K562 (cell line): ENCODE data around the gene B9D2. TPM values are rescaled to one million over a fixed set of nuclear protein-coding genes. Genes with fewer than 3 reads are reported as not detected.

Source experiments
- ASH1L ChIP-seq: fragments of 450-650 bp; IDR thresholded peaks from 2 replicates; pipeline ENCODE4 v1.6.1; 2018; ENCODE audit warnings: borderline replicate concordance, mild to moderate bottlenecking, low read depth; ENCODE audit not compliant: partially characterized antibody
- BCOR ChIP-seq: fragments of 450-650 bp; IDR thresholded peaks from 2 replicates; pipeline ENCODE4 v1.6.1; 2016
- BHLHE40 ChIP-seq: IDR thresholded peaks from 2 replicates; pipeline ENCODE4 v1.6.1; 2011; ENCODE audit warnings: low read length, improper control_type of control experiment
- CCAR2 ChIP-seq: fragments of 200-400 bp; formaldehyde crosslinking; IDR thresholded peaks from 2 replicates; pipeline ENCODE4 v1.6.1; 2017; ENCODE audit warnings: mild to moderate bottlenecking, low read depth, low read length
- ETV6 ChIP-seq, 3 experiments: fragments of 150-350 bp in 1 of 3; sonication (generic) in 1 of 3; formaldehyde crosslinking in 1 of 3; IDR thresholded peaks; 2 replicates each; pipeline versions ENCODE4 v1.6.1 to v1.8.0; 2014 to 2022; ENCODE audit warnings: borderline replicate concordance in 2 of 3, low read depth in 2 of 3, antibody characterized with exemption in 1 of 3, low read length in 1 of 3, mild to moderate bottlenecking in 1 of 3, missing genetic modification reagents in 1 of 3
- FOXK1 ChIP-seq: sonication (generic); formaldehyde crosslinking; IDR thresholded peaks from 2 replicates; pipeline ENCODE4 v1.8.0; 2022; ENCODE audit warnings: missing genetic modification reagents, mild to moderate bottlenecking, borderline replicate concordance
- NCOA1 ChIP-seq: fragments of 450-650 bp; IDR thresholded peaks from 2 replicates; pipeline ENCODE4 v1.6.1; 2016; ENCODE audit warnings: low read depth
- NR1H2 ChIP-seq: sonication (generic); formaldehyde crosslinking; IDR thresholded peaks from 2 replicates; pipeline ENCODE4 v1.4.0; 2020; ENCODE audit warnings: mild to moderate bottlenecking, missing genetic modification reagents
- POU5F1 ChIP-seq: fragments of 150-350 bp; IDR thresholded peaks from 2 replicates; pipeline ENCODE4 v1.6.1; 2014; ENCODE audit warnings: borderline replicate concordance, low read length, low read depth, mild to moderate bottlenecking; ENCODE audit not compliant: partially characterized antibody
- RFX1 ChIP-seq: fragments of 450-650 bp; IDR thresholded peaks from 2 replicates; pipeline ENCODE4 v1.6.1; 2016; ENCODE audit warnings: mild to moderate bottlenecking, moderate library complexity
- SMARCA5 ChIP-seq: fragments of 450-650 bp; IDR thresholded peaks from 2 replicates; pipeline ENCODE4 v1.6.1; 2016
- XRCC5 ChIP-seq: fragments of 200-400 bp; formaldehyde crosslinking; IDR thresholded peaks from 2 replicates; pipeline ENCODE4 v1.6.1; 2017; ENCODE audit warnings: low read depth, mild to moderate bottlenecking, low read length
- ZBED1 ChIP-seq: IDR thresholded peaks from 2 replicates; pipeline ENCODE4 v1.6.1; 2014
- ZC3H4 ChIP-seq: sonication (generic); formaldehyde crosslinking; IDR thresholded peaks from 2 replicates; pipeline ENCODE4 v1.9.0; 2021; ENCODE audit warnings: missing genetic modification reagents, borderline replicate concordance
- ZFP1 ChIP-seq: fragments of 450-650 bp; formaldehyde crosslinking; IDR thresholded peaks from 2 replicates; pipeline ENCODE4 v1.4.0; 2020; ENCODE audit warnings: mild to moderate bottlenecking, mixed read lengths
- ZNF740 ChIP-seq, 3 experiments: fragments of 200-800 bp in 1 of 3; sonication (Bioruptor generic) in 1 of 3; sonication (generic) in 1 of 3; formaldehyde crosslinking in 1 of 3; IDR thresholded peaks; 2 replicates each; pipeline versions ENCODE4 v1.6.1 to v1.8.0; 2016 to 2022; ENCODE audit warnings: mild to moderate bottlenecking in 2 of 3, missing compliant biosample characterization in 2 of 3, missing genetic modification characterization in 2 of 3, missing genetic modification reagents in 1 of 3
- ZNF785 ChIP-seq: fragments of 250-450 bp; sonication (Bioruptor Pico); IDR thresholded peaks from 2 replicates; pipeline ENCODE4 v1.4.0; 2020; ENCODE audit warnings: mild to moderate bottlenecking
- polyA plus RNA-seq, 8 experiments: library from polyadenylated mRNA; depleted of rRNA in 4 of 8; stranded (reverse) in 5 of 8; unstranded in 3 of 8; fragments of >200 nt; fragmentation: Nextera tagmentation in 2 of 8; fragmentation: Illumina TruSeq in 1 of 8; extraction: Ambion mirVana in 2 of 8; extraction: Trizol in 1 of 8; gene quantifications; 2 replicates each; pipeline versions ENCODE4 v1.2.1 to v1.2.3, GENCODE V29; 2011 to 2014; ENCODE audit warnings: inconsistent platforms in 1 of 8, missing spikeins in 1 of 8
- total RNA-seq, 7 experiments: library from RNA; depleted of rRNA in 6 of 7; stranded (reverse); fragments of >200 nt in 6 of 7; fragmentation: Illumina TruSeq in 2 of 7; extraction: Trizol in 2 of 7; gene quantifications; 2 replicates each; pipeline versions ENCODE4 v1.2.1 to v1.2.3, GENCODE V29; 2011 to 2021; ENCODE audit warnings: low replicate concordance in 1 of 7
- TF ChIP-seq, protein P1 (sequence below), 2 experiments: fragments of 150-350 bp in 1 of 2; IDR thresholded peaks; 2 replicates each; pipeline ENCODE4 v1.6.1; 2012 to 2016; ENCODE audit warnings: low read depth in 2 of 2, low read length in 2 of 2, mild to moderate bottlenecking in 1 of 2, moderate library complexity in 1 of 2
- TF ChIP-seq, protein P2 (sequence below): fragments of 450-650 bp; IDR thresholded peaks from 2 replicates; pipeline ENCODE4 v1.6.1; 2016; ENCODE audit warnings: borderline replicate concordance

Gene B9D2
- total and polyA plus RNA-seq, 9 of the 15 experiments (the other 6 are each of a cell fraction or from before 2014, with no cell fraction given) = 0.83 to 6.9 (median 2.8) TPM

GRCh38 chr19:41353466-41354342 is 10.2 kb downstream of the B9D2 start, which contains the start of gene TGFB1 (continued):
- TF ChIP-seq NCOA1 (no peak), RFX1 (no peak), XRCC5 (peak; percentile 64; the same call in 1 of the 2 replicates), BHLHE40 (no peak; the same call in 1 of the 2 replicates), ZNF740 (CRISPR knock-in tag; IDR thresholded peaks at IDR 0.05) (no peak), ZNF740 (tag; IDR thresholded peaks at IDR 0.05) (peak in 1 of 2 experiments; percentile 92; a peak in 2 of 4 replicates), ZFP1 (CRISPR knock-in tag) (no peak), ZC3H4 (no peak), NR1H2 (CRISPR knock-in tag) (no peak), ZBED1 (no peak), BCOR (no peak), ZNF785 (CRISPR knock-in tag) (no peak), CCAR2 (no peak), ETV6 (IDR thresholded peaks at IDR 0.05; ENCODE audit: borderline replicate concordance in 1 of 2, low read depth in 2 of 2, low read length in 1 of 2) (0 out of 4 replicates have a peak, but pooled peaks of 1 of the 2 experiments have one; percentile 22), ETV6 (CRISPR knock-in tag; IDR thresholded peaks at IDR 0.05; ENCODE audit: borderline replicate concordance) (no peak), SMARCA5 (no peak), ASH1L (no peak), POU5F1 (no peak), FOXK1 (CRISPR knock-in tag) (no peak)
- TF ChIP-seq, protein P1, sequence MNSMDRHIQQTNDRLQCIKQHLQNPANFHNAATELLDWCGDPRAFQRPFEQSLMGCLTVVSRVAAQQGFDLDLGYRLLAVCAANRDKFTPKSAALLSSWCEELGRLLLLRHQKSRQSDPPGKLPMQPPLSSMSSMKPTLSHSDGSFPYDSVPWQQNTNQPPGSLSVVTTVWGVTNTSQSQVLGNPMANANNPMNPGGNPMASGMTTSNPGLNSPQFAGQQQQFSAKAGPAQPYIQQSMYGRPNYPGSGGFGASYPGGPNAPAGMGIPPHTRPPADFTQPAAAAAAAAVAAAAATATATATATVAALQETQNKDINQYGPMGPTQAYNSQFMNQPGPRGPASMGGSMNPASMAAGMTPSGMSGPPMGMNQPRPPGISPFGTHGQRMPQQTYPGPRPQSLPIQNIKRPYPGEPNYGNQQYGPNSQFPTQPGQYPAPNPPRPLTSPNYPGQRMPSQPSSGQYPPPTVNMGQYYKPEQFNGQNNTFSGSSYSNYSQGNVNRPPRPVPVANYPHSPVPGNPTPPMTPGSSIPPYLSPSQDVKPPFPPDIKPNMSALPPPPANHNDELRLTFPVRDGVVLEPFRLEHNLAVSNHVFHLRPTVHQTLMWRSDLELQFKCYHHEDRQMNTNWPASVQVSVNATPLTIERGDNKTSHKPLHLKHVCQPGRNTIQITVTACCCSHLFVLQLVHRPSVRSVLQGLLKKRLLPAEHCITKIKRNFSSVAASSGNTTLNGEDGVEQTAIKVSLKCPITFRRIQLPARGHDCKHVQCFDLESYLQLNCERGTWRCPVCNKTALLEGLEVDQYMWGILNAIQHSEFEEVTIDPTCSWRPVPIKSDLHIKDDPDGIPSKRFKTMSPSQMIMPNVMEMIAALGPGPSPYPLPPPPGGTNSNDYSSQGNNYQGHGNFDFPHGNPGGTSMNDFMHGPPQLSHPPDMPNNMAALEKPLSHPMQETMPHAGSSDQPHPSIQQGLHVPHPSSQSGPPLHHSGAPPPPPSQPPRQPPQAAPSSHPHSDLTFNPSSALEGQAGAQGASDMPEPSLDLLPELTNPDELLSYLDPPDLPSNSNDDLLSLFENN (IDR thresholded peaks at IDR 0.05; ENCODE audit: low read depth in 2 of 2, low read length in 2 of 2) = no peak
- TF ChIP-seq, protein P2, sequence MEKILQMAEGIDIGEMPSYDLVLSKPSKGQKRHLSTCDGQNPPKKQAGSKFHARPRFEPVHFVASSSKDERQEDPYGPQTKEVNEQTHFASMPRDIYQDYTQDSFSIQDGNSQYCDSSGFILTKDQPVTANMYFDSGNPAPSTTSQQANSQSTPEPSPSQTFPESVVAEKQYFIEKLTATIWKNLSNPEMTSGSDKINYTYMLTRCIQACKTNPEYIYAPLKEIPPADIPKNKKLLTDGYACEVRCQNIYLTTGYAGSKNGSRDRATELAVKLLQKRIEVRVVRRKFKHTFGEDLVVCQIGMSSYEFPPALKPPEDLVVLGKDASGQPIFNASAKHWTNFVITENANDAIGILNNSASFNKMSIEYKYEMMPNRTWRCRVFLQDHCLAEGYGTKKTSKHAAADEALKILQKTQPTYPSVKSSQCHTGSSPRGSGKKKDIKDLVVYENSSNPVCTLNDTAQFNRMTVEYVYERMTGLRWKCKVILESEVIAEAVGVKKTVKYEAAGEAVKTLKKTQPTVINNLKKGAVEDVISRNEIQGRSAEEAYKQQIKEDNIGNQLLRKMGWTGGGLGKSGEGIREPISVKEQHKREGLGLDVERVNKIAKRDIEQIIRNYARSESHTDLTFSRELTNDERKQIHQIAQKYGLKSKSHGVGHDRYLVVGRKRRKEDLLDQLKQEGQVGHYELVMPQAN = 0 out of 2 replicates have a peak, but pooled peaks have one; percentile 28
